Epithelial cell of proximal tubule (primary cell): ENCODE data around the gene STOX1. TPM values are rescaled to one million over a fixed set of nuclear protein-coding genes. Genes with fewer than 3 reads are reported as not detected.
"Not testable (repeated sequence)": the region's sequence is repeated elsewhere in the genome, so short reads cannot be mapped to it uniquely, and the experiment has no call there.

ENCODE experiments used
- DNase-seq: peaks from one replicate; pipeline ENCODE4 v3.0.0-alpha.2; 2011; ENCODE audit warnings: low read depth
- H3K4me3 ChIP-seq: 2 replicates; pipeline ENCODE4 v1.5.1; 2011; ENCODE audit warnings: low read depth, mild to moderate bottlenecking, low read length
- total RNA-seq: library from RNA; depleted of rRNA; stranded (reverse); fragments of >200 nt; gene quantifications from 2 replicates; pipeline ENCODE4 v1.2.3, GENCODE V29; 2015
- TF ChIP-seq, protein P1 (sequence below): conservative IDR thresholded peaks from 2 replicates; pipeline ENCODE4 v1.5.1; 2012; ENCODE audit warnings: low read depth, mild to moderate bottlenecking, low read length

STOX1 gene
- total RNA-seq, 1 donor from 2014 or later: 0.23 TPM

DNA sequence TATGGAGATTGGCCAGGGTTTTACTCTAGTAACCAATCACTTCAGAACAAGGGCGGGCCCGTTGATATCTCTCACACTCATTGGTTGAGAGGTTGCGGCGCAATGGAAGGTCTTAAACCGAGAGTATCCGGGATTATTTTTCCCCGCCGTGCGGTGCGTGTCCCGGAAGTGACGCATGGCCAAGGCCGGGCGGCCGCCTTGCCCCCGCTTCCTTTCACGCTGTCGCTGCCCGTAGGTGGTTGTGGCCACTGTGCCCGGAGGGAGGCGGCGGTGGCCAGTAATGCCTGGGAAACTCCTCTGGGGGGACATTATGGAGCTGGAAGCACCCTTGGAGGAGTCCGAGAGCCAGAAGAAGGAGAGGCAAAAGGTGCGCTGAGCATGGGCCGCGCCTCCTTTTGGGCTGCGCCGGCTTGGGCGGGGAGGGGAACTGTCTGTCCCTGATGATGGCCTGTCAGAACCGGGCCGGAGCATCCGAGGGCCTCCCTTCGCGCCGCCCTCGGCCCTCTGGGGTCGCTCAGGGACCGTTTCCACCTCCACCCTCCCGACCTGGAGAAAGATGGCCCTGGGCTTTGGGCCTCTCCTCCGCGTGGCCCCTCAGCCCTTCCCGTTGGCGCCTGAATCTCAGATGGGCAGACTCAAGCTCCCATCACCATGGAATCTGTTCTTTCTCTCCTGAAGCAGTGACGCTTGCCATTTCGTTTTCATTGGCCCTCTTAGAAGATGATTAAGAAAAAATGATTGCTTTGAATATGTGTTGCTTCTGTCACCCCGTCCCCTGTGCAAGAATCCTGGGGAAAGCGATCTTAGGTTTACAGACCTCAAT lies 74.0 kb downstream of the STOX1 start, which contains the start of gene DDX50:
TSS of gene DDX50 (plus strand) at position 211 of the 823 bp plus-strand sequence. CDS start at position 281, 70 bp downstream.
- TF ChIP-seq, protein P1, sequence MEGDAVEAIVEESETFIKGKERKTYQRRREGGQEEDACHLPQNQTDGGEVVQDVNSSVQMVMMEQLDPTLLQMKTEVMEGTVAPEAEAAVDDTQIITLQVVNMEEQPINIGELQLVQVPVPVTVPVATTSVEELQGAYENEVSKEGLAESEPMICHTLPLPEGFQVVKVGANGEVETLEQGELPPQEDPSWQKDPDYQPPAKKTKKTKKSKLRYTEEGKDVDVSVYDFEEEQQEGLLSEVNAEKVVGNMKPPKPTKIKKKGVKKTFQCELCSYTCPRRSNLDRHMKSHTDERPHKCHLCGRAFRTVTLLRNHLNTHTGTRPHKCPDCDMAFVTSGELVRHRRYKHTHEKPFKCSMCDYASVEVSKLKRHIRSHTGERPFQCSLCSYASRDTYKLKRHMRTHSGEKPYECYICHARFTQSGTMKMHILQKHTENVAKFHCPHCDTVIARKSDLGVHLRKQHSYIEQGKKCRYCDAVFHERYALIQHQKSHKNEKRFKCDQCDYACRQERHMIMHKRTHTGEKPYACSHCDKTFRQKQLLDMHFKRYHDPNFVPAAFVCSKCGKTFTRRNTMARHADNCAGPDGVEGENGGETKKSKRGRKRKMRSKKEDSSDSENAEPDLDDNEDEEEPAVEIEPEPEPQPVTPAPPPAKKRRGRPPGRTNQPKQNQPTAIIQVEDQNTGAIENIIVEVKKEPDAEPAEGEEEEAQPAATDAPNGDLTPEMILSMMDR: no peak
- H3K4me3 ChIP-seq: peak within 1 kb of the TSS; percentile 80
- DNase-seq: peak; percentile 94

- no peak for DNase-seq
- TF ChIP-seq, protein P1: no peak
- H3K4me3 ChIP-seq: peak overlapping the region; percentile 80
Observed at GRCh38 chr10:68902382-68902781, 75.1 kb downstream of the STOX1 start.

DNA sequence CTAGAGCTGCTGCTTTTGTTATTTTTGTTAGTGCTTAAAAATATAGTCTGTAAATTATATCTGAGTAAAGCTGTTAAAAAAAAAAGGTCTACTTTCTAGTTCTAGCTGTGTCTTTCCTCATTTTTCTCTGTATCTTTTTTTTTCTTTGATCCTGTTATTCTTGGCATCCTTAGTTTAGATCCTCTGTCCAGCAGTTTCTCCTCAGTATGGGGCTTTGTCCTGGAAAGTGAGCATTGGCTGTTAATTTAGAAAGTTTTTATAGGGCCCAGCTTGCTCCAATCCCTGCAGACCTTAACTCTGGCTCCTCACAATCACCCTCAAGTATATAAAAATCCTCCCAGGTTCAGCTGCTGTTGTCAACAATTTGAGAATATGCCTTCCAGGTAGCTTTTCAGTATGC lies 97.3 kb downstream of the STOX1 start:
- H3K4me3 ChIP-seq: no peak overlapping the region
- DNase-seq: no peak
- TF ChIP-seq, protein P1: no peak

DNA sequence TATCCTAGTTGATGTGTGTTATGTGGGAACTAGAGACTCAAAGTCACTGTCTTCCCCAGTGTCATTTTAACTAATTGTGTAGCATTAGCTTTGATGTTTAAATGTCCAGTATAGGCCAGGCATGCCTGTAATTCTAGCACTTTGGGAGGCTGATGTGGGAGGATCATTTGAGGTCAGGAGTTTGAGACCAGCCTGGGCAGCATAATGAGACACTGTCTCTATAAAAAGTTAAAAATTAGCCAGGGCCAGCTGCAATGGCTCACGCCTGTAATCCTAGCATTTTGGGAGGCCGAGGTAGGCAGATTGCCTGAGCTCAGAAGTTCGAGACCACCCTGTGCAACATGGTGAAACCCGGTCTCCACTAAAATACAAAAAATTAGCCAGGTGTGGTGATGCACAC lies 98.2 kb downstream of the STOX1 start:
- TF ChIP-seq, protein P1: no peak
- no peak for DNase-seq
- no peak overlapping the region for H3K4me3 ChIP-seq

- not testable (repeated sequence) for DNase-seq, H3K4me3 ChIP-seq
Observed at GRCh38 chr10:68929157-68929556, 101.8 kb downstream of the STOX1 start.

DNA sequence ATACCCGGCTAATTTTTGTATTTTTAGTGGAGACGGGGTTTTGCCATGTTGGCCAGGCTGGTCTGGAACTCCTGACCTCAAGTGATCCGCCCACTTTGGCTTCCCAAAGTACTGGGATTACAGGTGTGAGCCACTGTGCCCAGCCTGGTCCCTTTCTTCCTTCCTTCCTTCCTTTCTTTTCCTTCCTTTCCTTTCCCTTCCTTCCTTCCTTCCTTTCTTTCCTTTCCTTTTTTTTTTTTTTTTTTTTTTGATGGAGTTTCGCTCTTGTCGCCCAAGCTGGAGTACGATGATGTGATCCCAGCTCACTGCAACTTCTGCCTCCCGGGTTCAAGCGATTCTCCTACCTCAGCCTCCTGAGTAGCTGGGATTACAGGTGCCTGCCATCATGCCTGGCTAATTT lies 102.6 kb downstream of the STOX1 start:
- DNase-seq, H3K4me3 ChIP-seq: not testable (repeated sequence)

- DNase-seq, H3K4me3 ChIP-seq: not testable (repeated sequence)
Observed at GRCh38 chr10:68932860-68933259, 105.5 kb downstream of the STOX1 start.

DNA sequence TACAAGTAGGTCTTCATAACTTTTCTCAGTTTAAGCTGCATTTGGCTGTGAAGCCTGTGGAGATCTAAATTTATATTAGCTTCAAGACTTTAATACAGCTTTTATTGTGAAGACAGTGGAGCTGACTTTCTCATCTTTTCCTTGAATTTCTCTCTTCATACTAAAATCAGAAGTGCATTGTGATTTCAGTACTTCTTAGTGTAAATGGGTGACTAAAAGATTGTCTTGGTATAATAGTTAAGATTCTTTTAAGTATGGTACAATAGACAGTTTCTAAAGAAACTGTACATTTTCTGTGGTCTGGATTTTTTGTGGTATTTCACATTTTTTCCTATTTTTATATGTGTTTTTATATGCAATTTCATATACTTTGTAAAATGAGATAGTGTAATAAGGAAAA lies 107.7 kb downstream of the STOX1 start:
- TF ChIP-seq, protein P1: no peak
- no peak for DNase-seq
- no peak overlapping the region for H3K4me3 ChIP-seq

- no peak for DNase-seq
- no peak overlapping the region for H3K4me3 ChIP-seq
- TF ChIP-seq, protein P1: no peak
Observed at GRCh38 chr10:68938117-68938516, 110.8 kb downstream of the STOX1 start.
